ENCODE data around the gene MAD1L1.

Gene MAD1L1

GRCh38 chr7:1843921-1844335 is 388.8 kb downstream of the MAD1L1 start:
- ATAC-seq: no peak
- TF ChIP-seq TOX (CRISPR knock-in tag; IDR thresholded peaks at IDR 0.05; ENCODE audit: borderline replicate concordance) (no peak), OSR1 (CRISPR knock-in tag; IDR thresholded peaks at IDR 0.05) (no peak), ESRRG (CRISPR knock-in tag; IDR thresholded peaks at IDR 0.05) (no peak), SNAI2 (CRISPR knock-in tag; IDR thresholded peaks at IDR 0.05) (no peak), TSHZ2 (CRISPR knock-in tag; IDR thresholded peaks at IDR 0.05) (no peak), PPARA (CRISPR knock-in tag; IDR thresholded peaks at IDR 0.05; ENCODE audit: borderline replicate concordance) (no peak), BACH2 (CRISPR knock-in tag; IDR thresholded peaks at IDR 0.05; ENCODE audit: borderline replicate concordance) (no peak), ZFP30 (CRISPR knock-in tag; IDR thresholded peaks at IDR 0.05) (no peak), CSRNP3 (CRISPR knock-in tag; IDR thresholded peaks at IDR 0.05) (no peak), ZNF8 (CRISPR knock-in tag; IDR thresholded peaks at IDR 0.05) (no peak), CREB5 (CRISPR knock-in tag; IDR thresholded peaks at IDR 0.05; ENCODE audit: low read depth) (no peak), ZFP3 (CRISPR knock-in tag; IDR thresholded peaks at IDR 0.05) (no peak), CSDC2 (CRISPR knock-in tag; IDR thresholded peaks at IDR 0.05) (no peak), RARB (CRISPR knock-in tag; IDR thresholded peaks at IDR 0.05) (no peak), TCF4 (CRISPR knock-in tag; IDR thresholded peaks at IDR 0.05; ENCODE audit: borderline replicate concordance) (no peak)

- no peak for ATAC-seq
- no peak for TF ChIP-seq ZC3H10 (CRISPR knock-in tag; IDR thresholded peaks at IDR 0.05)
- TF ChIP-seq ESRRG (CRISPR knock-in tag; IDR thresholded peaks at IDR 0.05): no peak
- TF ChIP-seq SNAI2 (CRISPR knock-in tag; IDR thresholded peaks at IDR 0.05): no peak
- TF ChIP-seq CREB5 (CRISPR knock-in tag; IDR thresholded peaks at IDR 0.05; ENCODE audit: low read depth): no peak
- no peak for TF ChIP-seq ZNF565 (CRISPR knock-in tag; conservative IDR thresholded peaks at IDR 0.05; ENCODE audit: low read depth)
- no peak for TF ChIP-seq ZNF70 (CRISPR knock-in tag; IDR thresholded peaks at IDR 0.05)
- TF ChIP-seq ISL1 (CRISPR knock-in tag; IDR thresholded peaks at IDR 0.05): no peak
- no peak for TF ChIP-seq GLIS3 (CRISPR knock-in tag; IDR thresholded peaks at IDR 0.05)
- no peak for TF ChIP-seq CSDC2 (CRISPR knock-in tag; IDR thresholded peaks at IDR 0.05)
- no peak for TF ChIP-seq POU6F1 (CRISPR knock-in tag; IDR thresholded peaks at IDR 0.05; ENCODE audit: borderline replicate concordance, low read depth)
- TF ChIP-seq ZNF8 (CRISPR knock-in tag; IDR thresholded peaks at IDR 0.05): no peak
- TF ChIP-seq ZFP30 (CRISPR knock-in tag; IDR thresholded peaks at IDR 0.05): no peak
- no peak for TF ChIP-seq PPARA (CRISPR knock-in tag; IDR thresholded peaks at IDR 0.05; ENCODE audit: borderline replicate concordance)
- TF ChIP-seq TSHZ2 (CRISPR knock-in tag; IDR thresholded peaks at IDR 0.05): no peak
These were observed 389.4 kb downstream of the MAD1L1 start for GRCh38 chr7:1843271-1843861.

All from SK-N-SH treated with all-trans-retinoic acid at 6 μM for 48 hours (cell line).